AG04450 (cell line): ENCODE results near the gene TARDBP. TPM values are rescaled to one million over a fixed set of nuclear protein-coding genes. Genes with fewer than 3 reads are reported as not detected.

ENCODE experiments used
- CTCF ChIA-PET: fragments of 300-600, 350-600 bp; formaldehyde crosslinking; extraction: SDS; loops from one replicate; lab custom pipeline; 2022; ENCODE audit warnings: antibody characterized with exemption, inconsistent platforms; lab: Charles Lee
- POLR2A ChIA-PET: fragments of 350-600 bp; formaldehyde crosslinking; extraction: SDS; loops from one replicate; lab custom pipeline; 2021; ENCODE audit warnings: antibody characterized with exemption, inconsistent platforms; lab: Yijun Ruan, JAX
- DNase-seq: peaks from one replicate; pipeline ENCODE4 v3.0.0-alpha.2; 2011; ENCODE audit warnings: low read depth, low spot score
- H3K27ac ChIP-seq: one replicate; pipeline ENCODE4 v1.5.1; 2012; ENCODE audit warnings: low read depth, low read length, control low read depth
- H3K27me3 ChIP-seq: one replicate; pipeline ENCODE4 v1.6.0; 2012; ENCODE audit warnings: low read length; ENCODE audit not compliant: control insufficient read depth, insufficient read depth
- H3K4me3 ChIP-seq: 2 replicates; pipeline ENCODE4 v1.5.1; 2011; ENCODE audit warnings: mild to moderate bottlenecking, low read depth, low read length, control low read depth
- H3K9me3 ChIP-seq: 2 replicates; pipeline ENCODE4 v1.5.1; 2012; ENCODE audit warnings: low read length; ENCODE audit not compliant: control insufficient read depth, insufficient read depth
- polyA minus RNA-seq: library from RNA; depleted of rRNA, polyadenylated mRNA; stranded (reverse); fragments of >200 nt; gene quantifications from 2 replicates; pipeline ENCODE4 v1.2.3, GENCODE V29; 2011; rRNA and poly(A)+ RNA removed
- polyA plus RNA-seq: library from polyadenylated mRNA; depleted of rRNA; stranded (reverse); fragments of >200 nt; gene quantifications from 2 replicates; pipeline ENCODE4 v1.2.3, GENCODE V29; 2011; rRNA removed
- TF ChIP-seq, protein P1 (sequence below): IDR thresholded peaks from 2 replicates; pipeline ENCODE4 v1.5.1; 2011; ENCODE audit warnings: low read depth, low read length, control low read depth, inconsistent platforms

TARDBP gene
- polyA plus RNA-seq: 148 and 218 TPM in 2 replicates
- 121 and 130 TPM in 2 replicates for polyA minus RNA-seq

DNA sequence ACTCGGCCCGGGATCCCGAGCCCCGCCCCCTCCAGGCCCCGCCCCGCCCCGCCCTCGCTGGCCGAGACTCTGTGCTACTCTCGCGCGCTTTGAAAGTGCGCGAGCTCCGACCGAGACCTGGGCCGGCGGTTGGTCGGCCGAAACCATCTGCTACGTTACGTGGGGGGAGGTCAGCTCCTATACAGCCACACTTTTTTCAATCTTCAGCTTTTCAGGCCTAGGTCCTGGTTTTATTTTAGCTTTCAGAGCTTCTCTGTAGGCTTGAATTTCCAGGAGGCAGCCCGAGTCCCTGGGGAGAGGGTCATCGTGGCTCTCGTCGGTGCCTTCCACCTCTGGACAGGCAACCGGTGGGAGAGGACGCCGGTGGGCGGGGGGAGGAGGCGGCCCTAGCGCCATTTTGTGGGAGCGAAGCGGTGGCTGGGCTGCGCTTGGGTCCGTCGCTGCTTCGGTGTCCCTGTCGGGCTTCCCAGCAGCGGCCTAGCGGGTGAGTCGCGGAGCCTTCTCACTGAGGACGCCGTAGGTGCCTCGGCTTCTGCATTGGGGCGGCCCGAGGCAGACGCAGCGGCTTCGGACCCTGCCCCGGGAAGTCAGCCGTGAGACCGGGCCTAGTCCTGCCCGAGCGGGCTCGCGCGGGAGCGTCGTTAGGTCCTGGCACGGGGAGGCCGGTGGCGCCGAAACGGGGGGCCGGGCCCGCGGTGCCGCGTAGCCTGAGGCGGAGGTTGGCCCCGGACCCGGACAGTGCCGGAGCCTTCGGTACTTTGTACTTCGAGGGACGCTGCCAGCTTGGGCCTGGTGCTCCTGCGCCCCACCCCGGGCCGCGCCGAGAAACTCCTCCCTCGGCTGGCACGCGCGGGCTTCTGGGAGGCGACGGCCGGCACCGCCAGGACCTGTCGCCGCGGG lies at the start of gene TARDBP:
Gene TARDBP, plus strand, starts transcription at position 395 of the 900 bp plus-strand sequence. CDS start 1,074 bp downstream, outside the sequence.
- CTCF ChIA-PET: interaction anchor here (0.6 to 2.1 kb wide), 4 partner anchors 25 to 518 kb away, joined by 3 to 9 read pairs (median 3); no protein-coding TSS in a partner anchor
- H3K4me3 ChIP-seq: peak within 1 kb of the TSS; percentile 91
- TF ChIP-seq, protein P1, sequence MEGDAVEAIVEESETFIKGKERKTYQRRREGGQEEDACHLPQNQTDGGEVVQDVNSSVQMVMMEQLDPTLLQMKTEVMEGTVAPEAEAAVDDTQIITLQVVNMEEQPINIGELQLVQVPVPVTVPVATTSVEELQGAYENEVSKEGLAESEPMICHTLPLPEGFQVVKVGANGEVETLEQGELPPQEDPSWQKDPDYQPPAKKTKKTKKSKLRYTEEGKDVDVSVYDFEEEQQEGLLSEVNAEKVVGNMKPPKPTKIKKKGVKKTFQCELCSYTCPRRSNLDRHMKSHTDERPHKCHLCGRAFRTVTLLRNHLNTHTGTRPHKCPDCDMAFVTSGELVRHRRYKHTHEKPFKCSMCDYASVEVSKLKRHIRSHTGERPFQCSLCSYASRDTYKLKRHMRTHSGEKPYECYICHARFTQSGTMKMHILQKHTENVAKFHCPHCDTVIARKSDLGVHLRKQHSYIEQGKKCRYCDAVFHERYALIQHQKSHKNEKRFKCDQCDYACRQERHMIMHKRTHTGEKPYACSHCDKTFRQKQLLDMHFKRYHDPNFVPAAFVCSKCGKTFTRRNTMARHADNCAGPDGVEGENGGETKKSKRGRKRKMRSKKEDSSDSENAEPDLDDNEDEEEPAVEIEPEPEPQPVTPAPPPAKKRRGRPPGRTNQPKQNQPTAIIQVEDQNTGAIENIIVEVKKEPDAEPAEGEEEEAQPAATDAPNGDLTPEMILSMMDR: no peak
- H3K9me3 ChIP-seq: no peaks in the 10 kb centered on the region
- peak; percentile 70 for DNase-seq
- H3K27me3 ChIP-seq: no peaks in the 10 kb centered on the region
- H3K27ac ChIP-seq: peak within 1 kb of the TSS; percentile 92
- POLR2A ChIA-PET: interaction anchor here (0.7 to 1.7 kb wide), 7 partner anchors 9 to 250 kb away, joined by 3 to 12 read pairs (median 5); partner anchors contain the start of gene MTOR

DNA sequence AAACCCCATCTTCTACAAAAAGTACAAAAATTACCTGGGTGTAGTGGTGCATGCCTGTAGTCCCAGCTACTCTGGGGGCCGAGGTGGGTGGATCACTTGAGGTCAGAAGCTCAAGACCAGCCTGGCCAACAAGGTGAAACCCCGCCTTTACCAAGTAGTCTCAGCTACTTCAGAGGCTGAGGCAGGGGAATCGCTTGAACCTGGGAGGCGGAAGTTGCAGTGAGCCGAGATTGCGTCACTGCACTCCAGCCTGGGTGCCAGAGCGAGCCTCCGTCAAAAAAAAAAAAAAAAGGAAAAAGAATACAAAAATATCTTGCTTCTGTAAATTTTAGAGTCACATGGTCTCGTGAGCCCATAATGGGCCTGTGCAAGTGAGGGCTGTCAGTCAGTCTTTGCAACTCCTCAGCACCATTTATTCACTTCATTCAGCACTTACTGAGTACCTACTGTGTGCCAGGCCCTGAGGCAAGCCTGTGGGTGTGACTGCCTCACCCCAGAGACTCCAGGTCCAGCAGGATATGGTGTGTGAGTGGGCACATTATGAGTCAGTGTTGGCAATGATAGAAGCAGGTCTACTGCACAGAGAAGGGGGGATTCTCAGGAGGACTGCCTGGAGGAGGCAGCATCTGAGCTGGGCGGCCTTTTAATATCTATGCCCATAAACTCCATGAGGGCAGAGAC lies 46.8 kb upstream of the TARDBP start:
- ChIA-PET CTCF (interaction anchor here (0.6 to 1.6 kb wide), 4 partner anchors 15 to 499 kb away, joined by 3 to 10 read pairs (median 3); partner anchors contain the start of gene ANGPTL7), POLR2A (no interaction called here)
- TF ChIP-seq, protein P1: no peak
- Histone ChIP-seq H3K27me3 (peaks cover 22% of the 10 kb centered on the region), H3K4me3 (no peak overlapping the region), H3K27ac (no peak overlapping the region), H3K9me3 (no peaks in the 10 kb centered on the region; the same call in 1 of the 2 replicates)
- no peak for DNase-seq

DNA sequence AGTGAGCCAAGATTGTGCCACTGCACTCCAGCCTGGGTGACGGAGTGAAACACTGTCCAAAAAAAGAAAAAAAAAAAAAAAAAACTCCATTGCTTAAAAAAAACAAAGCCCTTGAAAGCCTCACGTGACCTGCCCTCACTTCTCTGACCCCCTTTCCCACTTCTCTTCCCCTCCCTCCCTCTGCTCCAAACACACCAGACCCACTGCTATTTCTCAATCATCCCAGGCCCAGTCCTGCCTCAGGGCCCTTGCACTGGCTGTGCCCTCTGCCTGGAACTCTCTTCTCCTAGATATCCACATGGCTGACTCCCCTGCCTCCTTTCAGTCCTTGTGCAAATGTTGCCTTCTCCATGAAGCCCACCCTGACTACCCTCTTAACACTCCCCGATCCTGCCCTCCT lies 45.4 kb upstream of the TARDBP start:
- TF ChIP-seq, protein P1: no peak
- no peak for DNase-seq
- Histone ChIP-seq H3K4me3 (no peak overlapping the region), H3K9me3 (no peaks in the 10 kb centered on the region; the same call in 1 of the 2 replicates), H3K27ac (no peak overlapping the region), H3K27me3 (peaks cover 22% of the 10 kb centered on the region)
- CTCF ChIA-PET: interaction anchor here (0.6 to 1.1 kb wide), 3 partner anchors 25 to 468 kb away, joined by 3 to 6 read pairs (median 4); no protein-coding TSS in a partner anchor
- POLR2A ChIA-PET: no interaction called here

GRCh38 chr1:10968411-10968826 lies 44.0 kb upstream of the TARDBP start:
- CTCF ChIA-PET: interaction anchor here (1.3 kb wide), 1 partner anchor 26 kb away, joined by 3 read pairs; no protein-coding TSS in a partner anchor
- Histone ChIP-seq H3K27ac (no peak overlapping the region), H3K27me3 (peaks cover 17% of the 10 kb centered on the region), H3K9me3 (no peaks in the 10 kb centered on the region; the same call in 1 of the 2 replicates), H3K4me3 (peak overlapping the region; percentile 48)
- POLR2A ChIA-PET: no interaction called here
- TF ChIP-seq, protein P1: no peak
- no peak for DNase-seq
